Heart right ventricle (tissue), 16 donors: ENCODE data around the gene OMP. TPM values are rescaled to one million over a fixed set of nuclear protein-coding genes. Genes with fewer than 3 reads are reported as not detected.

ENCODE experiments used
- ATAC-seq, 8 donors: fragments of 200-7000 bp; cut with Tn5 transposase; one replicate each; pipeline ENCODE4 v1.9.1; 2020; ENCODE audit warnings: mild to moderate bottlenecking in 8 of 8, moderate library complexity in 8 of 8, moderate number of reproducible peaks in 1 of 8
- DNase-seq, 2 donors: peaks; one replicate each; pipeline ENCODE4 v3.0.0-alpha.2; 2020
- H3K27ac ChIP-seq, 10 donors: fragments of 200-600 bp; sonication (generic) in 2 of 10; one replicate each; pipeline versions ENCODE4 v1.5.0 to v1.8.0; 2020 to 2022; ENCODE audit warnings: mild to moderate bottlenecking in 3 of 10
- H3K27me3 ChIP-seq, 7 donors: fragments of 200-600 bp; one replicate each; pipeline ENCODE4 v1.8.0; 2021 to 2022; ENCODE audit warnings: mild to moderate bottlenecking in 2 of 7
- H3K36me3 ChIP-seq, 9 donors: fragments of 200-600 bp; sonication (generic) in 1 of 9; one replicate each; pipeline versions ENCODE4 v1.5.0 to v1.8.0; 2020 to 2022; ENCODE audit warnings: mild to moderate bottlenecking in 2 of 9
- H3K4me1 ChIP-seq, 9 donors: fragments of 200-600 bp; sonication (generic) in 1 of 9; one replicate each; pipeline versions ENCODE4 v1.5.0 to v1.8.0; 2020 to 2022; ENCODE audit warnings: mild to moderate bottlenecking in 4 of 9
- H3K4me3 ChIP-seq, 10 donors: fragments of 200-600 bp; sonication (generic) in 2 of 10; one replicate each; pipeline versions ENCODE4 v1.5.0 to v1.8.0; 2020 to 2022; ENCODE audit warnings: mild to moderate bottlenecking in 7 of 10, moderate library complexity in 2 of 10
- H3K9me3 ChIP-seq, 11 donors: fragments of 200-600 bp in 10 of 11; sonication (generic) in 2 of 11; one replicate each; pipeline versions ENCODE4 v1.5.0 to v1.8.0; 2013 to 2022; ENCODE audit warnings: mild to moderate bottlenecking in 2 of 11, control low read depth in 1 of 11, moderate library complexity in 1 of 11
- CTCF ChIP-seq, 9 donors: fragments of 200-600 bp; sonication (generic) in 2 of 9; IDR thresholded peaks; one replicate each; pipeline versions ENCODE4 v1.5.0 to v1.8.0; 2021 to 2022; ENCODE audit warnings: antibody characterized with exemption in 9 of 9, mild to moderate bottlenecking in 5 of 9, moderate library complexity in 1 of 9
- WGBS, 2 donors: extraction: QIAGEN DNeasy Blood & Tissue Kit; methylation state at CpG; one replicate each; pipeline ENCODE4 v1.1.7; 2013; ENCODE audit warnings: inconsistent platforms in 1 of 2; 5-methylcytosine and 5-hydroxymethylcytosine counted together
- intact Hi-C, 10 donors: fragments of 100-400 bp; cut with DNase I; formaldehyde crosslinking; loops; one replicate each; pipeline versions ENCODE4 v1.11.1 to v1.14.2; 2022
- polyA plus RNA-seq, 2 donors: library from polyadenylated mRNA; stranded (reverse); fragments of 200-250 nt; gene quantifications; one replicate each; pipeline ENCODE4 v1.2.3, GENCODE V29; 2013
- total RNA-seq, 10 donors: library from RNA; stranded (reverse); fragmentation: NEBNext Ultra II Directional in 3 of 10; extraction: Animal tissue kit (Norgen Biotek cat#: 25700) in 3 of 10; gene quantifications; one replicate each; pipeline versions ENCODE4 v1.2.1 to v1.2.4, GENCODE V29; 2021 to 2023
- donor health status: Arrhythmogenic right ventricular cardiomyopathy.
- donor health status: ischemic (EF 13 %, LVEDD 7.1; RV severe dilation, severe dysfunction).
- donor health status: healthy with polysubstance abuse.
- donor health status: DM: no; HTN: yes; CAD: no.
- donor health status: DM: no; HTN: no; CAD: no.
- donor health status: ischemic (EF 25% LVEDD 6.9; RV normal size, moderate dysfunction).
- donor health status: ischemic (EF 25% LVEDD 5.7; RV mildly dilated, moderate dysfunction).
- donor health status: healthy.
- donor health status: DM: yes; HTN: yes; CAD: no.
- donor health status: Ischemic cardiomyopathy.
- donor health status: ischemic (EF 35%, LVEDD 5.7; RV mildly dilated, moderate dysfunction).
- donor health status: nonischemic (EF 11% LVEDD 7.7; RV severe dilation, severe dysfunction).
- donor health status: DM: yes; HTN: yes; CAD: no.
- donor health status: PGD.
- donor health status: ischemic (EF 29% LVEDD 5.4; RV normal size, mild dysfunction).
- donor health status: nonischemic (EF 23%, LVEDD 6.1; RV moderate dilation, normal function).

The OMP gene
- total and polyA plus RNA-seq, 12 donors, result 0.58 TPM; not detected in 11

GRCh38 chr11:77063861-77064260 is 38.8 kb upstream of the OMP start:
- Histone ChIP-seq H3K27me3 (no peaks in the 10 kb centered on the region), H3K27ac (no peak overlapping the region), H3K4me1 (peaks cover 0 to 16% (median 10%) of the 10 kb centered on the region in 9 donors), H3K4me3 (no peak overlapping the region), H3K36me3 (no peaks in the 10 kb centered on the region), H3K9me3 (peaks cover 0 to 9% (median 0%) of the 10 kb centered on the region in 11 donors)
- DNase-seq (no peak), ATAC-seq (no peak)
- intact Hi-C loops, result no loop called here
- WGBS, 2 donors, result 95 to 96% methylated on average over 4 of the region's 4 CpGs
- no peak for TF ChIP-seq CTCF (IDR thresholded peaks at IDR 0.05)

- Histone ChIP-seq H3K27ac (no peak overlapping the region), H3K4me3 (no peak overlapping the region), H3K4me1 (peaks cover 0 to 16% (median 10%) of the 10 kb centered on the region in 9 donors), H3K9me3 (peaks cover 0 to 9% (median 0%) of the 10 kb centered on the region in 11 donors), H3K27me3 (no peaks in the 10 kb centered on the region), H3K36me3 (no peaks in the 10 kb centered on the region)
- ATAC-seq (no peak), DNase-seq (no peak)
- intact Hi-C loops, result no loop called here
- 93 to 96% methylated on average over 4 of the region's 4 CpGs for WGBS, 2 donors
- no peak for TF ChIP-seq CTCF (IDR thresholded peaks at IDR 0.05)
These were observed 37.9 kb upstream of the OMP start for GRCh38 chr11:77064648-77065217.

GRCh38 chr11:77065878-77066228 is 36.8 kb upstream of the OMP start:
- ATAC-seq (peak; percentile 2 to 36 (median 20)), DNase-seq (peak in 1 of 2 donors; percentile 41)
- Histone ChIP-seq H3K9me3 (peaks cover 0 to 9% (median 0%) of the 10 kb centered on the region in 11 donors), H3K4me3 (peak overlapping the region; percentile 44 to 90 (median 68)), H3K27ac (peak overlapping the region; percentile 24 to 93 (median 88)), H3K36me3 (no peaks in the 10 kb centered on the region), H3K27me3 (no peaks in the 10 kb centered on the region), H3K4me1 (peaks cover 0 to 20% (median 10%) of the 10 kb centered on the region in 9 donors)
- WGBS, 2 donors, result 26 to 35% methylated on average over 14 of the region's 14 CpGs
- intact Hi-C loops, result loop anchor here in 1 of 10 donors (1.0 kb wide), 1 partner anchor 25 kb away; no protein-coding TSS in a partner anchor
- TF ChIP-seq CTCF (IDR thresholded peaks at IDR 0.05), result no peak

- ATAC-seq (peak; percentile 97 to 98 (median 97)), DNase-seq (peak; percentile 92 to 95)
- Histone ChIP-seq H3K36me3 (no peaks in the 10 kb centered on the region), H3K4me3 (peak within 1 kb of the TSS; percentile 44 to 90 (median 68)), H3K4me1 (peaks cover 0 to 20% (median 10%) of the 10 kb centered on the region in 9 donors), H3K9me3 (peaks cover 0 to 6% (median 0%) of the 10 kb centered on the region in 11 donors), H3K27ac (peak within 1 kb of the TSS; percentile 24 to 93 (median 88)), H3K27me3 (no peaks in the 10 kb centered on the region)
- intact Hi-C loops, result loop anchor here in 1 of 10 donors (1.0 kb wide), 1 partner anchor 25 kb away; no protein-coding TSS in a partner anchor
- peak in 7 of 9 donors; percentile 7 to 49 (median 31) for TF ChIP-seq CTCF (IDR thresholded peaks at IDR 0.05)
- WGBS, 2 donors, result 0 to 1% methylated on average over 60 to 69 of the region's 69 CpGs
These were observed 36.2 kb upstream of the OMP start, which contains the start of gene CAPN5 for GRCh38 chr11:77066229-77067042. TSS of gene CAPN5 (plus strand) at chr11:77066971. CDS start at chr11:77084887, 17,916 bp downstream.
